ENCODE results near the gene PARD3. TPM values are rescaled to one million over a fixed set of nuclear protein-coding genes. Genes with fewer than 3 reads are reported as not detected.

PARD3 gene
- total RNA-seq, 1 experiment from 2014 or later = not detected

DNA sequence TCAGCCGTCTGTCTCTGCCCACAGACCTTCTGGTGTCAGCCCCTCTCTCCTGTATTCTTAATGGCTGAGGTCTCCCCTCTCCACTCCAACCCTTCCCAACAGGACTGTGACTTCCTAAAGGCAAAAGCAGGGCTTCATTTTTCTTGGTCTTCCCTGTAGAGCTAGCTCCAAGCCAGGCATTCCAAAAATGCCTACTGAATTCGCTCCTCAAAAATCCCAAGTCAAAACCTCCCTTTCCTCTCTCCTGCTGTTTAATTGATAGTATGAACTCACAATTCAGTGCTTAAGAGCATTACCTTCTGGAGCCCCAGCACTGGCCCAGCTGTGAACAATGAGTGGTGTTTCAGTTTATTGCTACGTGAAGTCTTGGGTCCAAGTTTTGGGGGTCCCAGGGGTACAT lies 628.4 kb downstream of the PARD3 start:
- no peaks in the 10 kb centered on the region for H3K27me3 ChIP-seq (ENCODE audit: low read length)
- H3K4me1 ChIP-seq (ENCODE audit: low read length) = no peaks in the 10 kb centered on the region
- H2AFZ ChIP-seq (ENCODE audit: low read length) = no peak overlapping the region

DNA sequence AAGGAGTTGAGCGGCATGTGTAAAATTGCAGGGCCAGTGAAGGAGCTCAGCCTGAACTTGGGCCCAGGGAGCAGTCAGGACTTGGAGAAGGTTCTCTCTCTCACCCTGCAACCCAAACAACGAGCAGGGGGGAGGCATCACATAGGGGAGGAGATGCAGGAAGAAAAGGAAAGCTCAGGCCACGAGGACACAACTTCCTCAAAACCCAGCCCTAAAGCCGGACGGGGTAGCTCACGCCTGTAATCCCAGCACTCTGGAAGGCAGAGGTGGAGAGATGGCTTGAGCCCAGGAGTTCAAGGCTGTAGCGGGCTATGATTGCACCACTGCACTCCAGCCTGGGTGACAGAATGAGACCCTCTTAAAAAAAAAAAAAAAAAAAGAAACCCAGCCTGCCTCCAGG lies 629.1 kb downstream of the PARD3 start:
- DNase-seq = no peak
- H3K27me3 ChIP-seq (ENCODE audit: low read length) = no peaks in the 10 kb centered on the region
- no peak overlapping the region for H3K27ac ChIP-seq (ENCODE audit: low read length)
- H3K9me2 ChIP-seq (replicated peaks; ENCODE audit: insufficient read depth, low read length) = no peaks in the 10 kb centered on the region
- H3K9ac ChIP-seq (ENCODE audit: low read length) = no peak overlapping the region
- H4K20me1 ChIP-seq (ENCODE audit: insufficient read depth, low read depth, low read length) = no peaks in the 10 kb centered on the region
- H3K9me3 ChIP-seq (ENCODE audit: low read length) = no peaks in the 10 kb centered on the region
- H3K4me3 ChIP-seq (ENCODE audit: low read length) = no peak overlapping the region
- H3K4me2 ChIP-seq (ENCODE audit: low read depth, low read length, poor library complexity, severe bottlenecking) = no peak overlapping the region
- no peaks in the 10 kb centered on the region for H3K4me1 ChIP-seq (ENCODE audit: low read length)
- H3K36me3 ChIP-seq (ENCODE audit: insufficient read depth, low read length) = no peaks in the 10 kb centered on the region
- no peak overlapping the region for H2AFZ ChIP-seq (ENCODE audit: low read length)
- no peaks in the 10 kb centered on the region for H3K79me2 ChIP-seq (ENCODE audit: low read length)

More for the DNA sequence above, 628.4 kb downstream of the PARD3 start:
- H4K20me1 ChIP-seq (ENCODE audit: insufficient read depth, low read depth, low read length) = no peaks in the 10 kb centered on the region
- H3K36me3 ChIP-seq (ENCODE audit: insufficient read depth, low read length) = no peaks in the 10 kb centered on the region
- H3K4me3 ChIP-seq (ENCODE audit: low read length) = no peak overlapping the region
- no peak overlapping the region for H3K4me2 ChIP-seq (ENCODE audit: low read depth, low read length, poor library complexity, severe bottlenecking)
- H3K79me2 ChIP-seq (ENCODE audit: low read length) = no peaks in the 10 kb centered on the region
- H3K9me2 ChIP-seq (replicated peaks; ENCODE audit: insufficient read depth, low read length) = no peaks in the 10 kb centered on the region
- H3K27ac ChIP-seq (ENCODE audit: low read length) = no peak overlapping the region
- no peak for DNase-seq
- H3K9ac ChIP-seq (ENCODE audit: low read length) = no peak overlapping the region
- H3K9me3 ChIP-seq (ENCODE audit: low read length) = no peaks in the 10 kb centered on the region

DNA sequence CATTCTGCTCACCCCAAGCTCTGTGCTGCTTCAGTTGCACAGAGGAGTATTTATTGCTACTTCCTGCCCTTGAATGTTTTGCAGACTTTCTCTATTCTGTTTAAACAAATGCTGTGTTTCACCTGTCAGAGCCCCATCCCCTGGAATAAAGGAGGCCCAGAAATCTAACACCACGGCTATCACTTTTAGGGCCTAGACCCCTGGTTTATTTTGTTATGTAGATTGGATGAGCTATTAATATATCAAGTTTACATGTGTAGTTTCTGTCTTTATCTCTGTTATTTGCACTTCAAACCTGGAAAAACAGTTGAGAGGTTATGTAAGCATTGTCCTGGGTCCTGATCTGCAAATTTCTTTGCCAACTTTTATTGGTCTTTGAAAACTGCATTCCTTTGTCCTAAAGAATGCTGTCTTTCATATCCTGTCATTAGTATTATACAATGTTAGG lies 630.1 kb downstream of the PARD3 start:
- Histone ChIP-seq H3K9ac (ENCODE audit: low read length) (no peak overlapping the region), H2AFZ (ENCODE audit: low read length) (no peak overlapping the region), H3K9me3 (ENCODE audit: low read length) (no peaks in the 10 kb centered on the region), H3K36me3 (ENCODE audit: insufficient read depth, low read length) (no peaks in the 10 kb centered on the region), H3K4me3 (ENCODE audit: low read length) (no peak overlapping the region), H3K9me2 (replicated peaks; ENCODE audit: insufficient read depth, low read length) (no peaks in the 10 kb centered on the region), H3K4me1 (ENCODE audit: low read length) (no peaks in the 10 kb centered on the region), H3K27me3 (ENCODE audit: low read length) (no peaks in the 10 kb centered on the region), H4K20me1 (ENCODE audit: insufficient read depth, low read depth, low read length) (no peaks in the 10 kb centered on the region), H3K4me2 (ENCODE audit: low read depth, low read length, poor library complexity, severe bottlenecking) (no peak overlapping the region), H3K27ac (ENCODE audit: low read length) (no peak overlapping the region), H3K79me2 (ENCODE audit: low read length) (no peaks in the 10 kb centered on the region)
- DNase-seq = no peak

DNA sequence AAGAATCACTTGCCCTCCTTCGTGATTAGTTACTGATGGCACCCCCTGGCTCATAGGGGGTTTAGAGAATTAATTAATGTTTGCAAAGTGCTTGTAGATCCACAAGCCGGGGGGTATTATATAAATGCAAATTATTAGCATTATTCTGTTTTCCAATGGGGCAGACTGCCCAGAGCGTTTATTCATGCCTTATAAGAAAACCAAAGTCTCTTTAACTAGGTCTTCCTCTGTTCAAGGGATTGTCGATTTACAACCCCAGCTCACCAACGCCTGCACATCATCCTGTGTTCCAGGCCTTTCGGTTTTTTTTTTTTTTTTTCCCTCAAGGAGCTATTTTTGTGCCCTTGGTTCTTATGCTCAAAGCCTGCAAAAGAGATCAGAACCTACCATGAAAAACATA lies 630.7 kb downstream of the PARD3 start:
- Histone ChIP-seq H3K9me3 (ENCODE audit: low read length) (no peaks in the 10 kb centered on the region), H3K79me2 (ENCODE audit: low read length) (no peaks in the 10 kb centered on the region), H2AFZ (ENCODE audit: low read length) (no peak overlapping the region), H3K9ac (ENCODE audit: low read length) (no peak overlapping the region), H3K27me3 (ENCODE audit: low read length) (no peaks in the 10 kb centered on the region), H3K4me3 (ENCODE audit: low read length) (no peak overlapping the region), H3K4me1 (ENCODE audit: low read length) (no peaks in the 10 kb centered on the region), H3K4me2 (ENCODE audit: low read depth, low read length, poor library complexity, severe bottlenecking) (no peak overlapping the region), H3K27ac (ENCODE audit: low read length) (no peak overlapping the region), H3K9me2 (replicated peaks; ENCODE audit: insufficient read depth, low read length) (no peaks in the 10 kb centered on the region), H4K20me1 (ENCODE audit: insufficient read depth, low read depth, low read length) (no peaks in the 10 kb centered on the region), H3K36me3 (ENCODE audit: insufficient read depth, low read length) (no peaks in the 10 kb centered on the region)
- no peak for DNase-seq

DNA sequence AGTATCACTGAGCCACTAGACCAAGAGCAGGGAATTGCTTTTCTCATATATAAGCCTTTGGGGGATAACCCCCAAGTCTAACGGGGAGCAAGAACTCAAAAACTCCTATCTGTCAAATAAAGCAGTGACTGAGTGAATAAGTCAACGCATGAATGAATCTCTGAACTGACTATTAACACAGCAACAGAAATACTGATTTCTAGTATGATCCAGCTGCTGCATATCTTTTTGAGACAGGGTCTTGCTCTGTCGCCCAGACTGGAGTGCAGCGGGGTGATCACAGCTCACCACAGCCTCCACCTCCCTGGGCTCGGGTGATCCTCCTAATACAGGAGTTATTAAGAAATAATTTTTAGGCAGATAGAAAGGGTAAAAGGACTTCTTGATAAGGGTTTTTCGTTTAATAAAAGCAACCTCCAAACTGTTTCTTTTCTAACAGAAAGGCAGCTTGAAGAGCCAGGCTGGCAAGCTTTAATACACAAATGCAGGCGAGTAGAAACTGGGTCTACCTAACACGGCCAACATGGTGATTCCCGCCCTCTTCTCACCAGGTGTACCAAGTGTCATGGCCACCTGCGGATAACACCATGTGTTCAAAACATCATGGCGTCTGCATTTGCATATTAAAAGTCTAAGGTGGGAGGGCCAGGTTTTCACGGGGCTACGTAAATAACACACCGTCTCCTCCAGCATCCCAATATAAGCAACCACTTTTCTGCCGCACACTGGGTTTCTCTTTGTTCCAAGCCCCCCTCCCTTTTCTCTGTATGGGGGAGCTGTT lies 631.9 kb downstream of the PARD3 start:
- Histone ChIP-seq H3K9me2 (replicated peaks; ENCODE audit: insufficient read depth, low read length) (no peaks in the 10 kb centered on the region), H3K36me3 (ENCODE audit: insufficient read depth, low read length) (no peaks in the 10 kb centered on the region), H3K79me2 (ENCODE audit: low read length) (no peaks in the 10 kb centered on the region), H4K20me1 (ENCODE audit: insufficient read depth, low read depth, low read length) (no peaks in the 10 kb centered on the region), H3K9me3 (ENCODE audit: low read length) (no peaks in the 10 kb centered on the region), H3K4me2 (ENCODE audit: low read depth, low read length, poor library complexity, severe bottlenecking) (no peak overlapping the region), H3K9ac (ENCODE audit: low read length) (no peak overlapping the region), H2AFZ (ENCODE audit: low read length) (no peak overlapping the region), H3K4me3 (ENCODE audit: low read length) (no peak overlapping the region), H3K27me3 (ENCODE audit: low read length) (no peaks in the 10 kb centered on the region), H3K27ac (ENCODE audit: low read length) (no peak overlapping the region), H3K4me1 (ENCODE audit: low read length) (no peaks in the 10 kb centered on the region)
- DNase-seq = no peak

DNA sequence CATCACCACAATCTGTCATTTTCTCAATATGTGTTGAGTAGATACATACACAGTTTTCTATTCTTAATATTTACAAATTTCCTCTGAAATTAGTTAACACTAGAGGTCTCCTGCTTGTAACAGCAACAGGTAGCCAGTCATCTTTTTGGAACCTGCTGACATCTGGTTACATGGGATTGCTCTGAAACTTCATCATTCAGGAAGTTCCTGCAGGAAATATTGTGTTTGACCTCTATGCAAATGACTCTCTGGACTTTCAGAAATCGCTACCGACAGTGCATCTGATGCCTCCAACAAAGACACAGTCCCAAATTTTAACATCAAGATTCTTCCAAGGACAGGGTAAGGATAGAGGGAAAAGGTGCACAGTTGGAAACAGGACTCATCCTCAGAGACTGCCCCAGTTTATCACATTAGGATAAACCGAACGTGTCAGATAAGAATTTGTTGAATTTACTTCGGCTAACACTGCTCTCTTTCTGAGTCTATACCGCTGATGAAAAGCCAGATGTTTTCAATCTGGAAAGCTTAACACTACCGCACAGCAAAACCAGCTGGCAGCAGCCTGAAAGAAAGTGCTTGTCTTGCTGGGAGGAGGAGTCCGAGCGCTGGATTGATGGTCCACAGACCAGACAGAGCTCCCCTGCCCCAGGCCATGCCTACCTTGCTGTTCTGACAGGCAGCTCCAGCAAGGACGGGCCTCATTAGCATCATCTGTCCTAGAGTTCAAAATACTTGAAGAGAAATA lies 633.4 kb downstream of the PARD3 start:
- H3K36me3 ChIP-seq (ENCODE audit: insufficient read depth, low read length) = no peaks in the 10 kb centered on the region
- no peaks in the 10 kb centered on the region for H3K27me3 ChIP-seq (ENCODE audit: low read length)
- no peak overlapping the region for H3K9ac ChIP-seq (ENCODE audit: low read length)
- H3K79me2 ChIP-seq (ENCODE audit: low read length) = no peaks in the 10 kb centered on the region
- DNase-seq = no peak
- no peak overlapping the region for H3K4me2 ChIP-seq (ENCODE audit: low read depth, low read length, poor library complexity, severe bottlenecking)
- no peak overlapping the region for H3K27ac ChIP-seq (ENCODE audit: low read length)
- H3K9me2 ChIP-seq (replicated peaks; ENCODE audit: insufficient read depth, low read length) = no peaks in the 10 kb centered on the region
- no peaks in the 10 kb centered on the region for H3K4me1 ChIP-seq (ENCODE audit: low read length)
- H2AFZ ChIP-seq (ENCODE audit: low read length) = no peak overlapping the region
- no peaks in the 10 kb centered on the region for H4K20me1 ChIP-seq (ENCODE audit: insufficient read depth, low read depth, low read length)
- H3K4me3 ChIP-seq (ENCODE audit: low read length) = no peak overlapping the region
- no peaks in the 10 kb centered on the region for H3K9me3 ChIP-seq (ENCODE audit: low read length)

DNA sequence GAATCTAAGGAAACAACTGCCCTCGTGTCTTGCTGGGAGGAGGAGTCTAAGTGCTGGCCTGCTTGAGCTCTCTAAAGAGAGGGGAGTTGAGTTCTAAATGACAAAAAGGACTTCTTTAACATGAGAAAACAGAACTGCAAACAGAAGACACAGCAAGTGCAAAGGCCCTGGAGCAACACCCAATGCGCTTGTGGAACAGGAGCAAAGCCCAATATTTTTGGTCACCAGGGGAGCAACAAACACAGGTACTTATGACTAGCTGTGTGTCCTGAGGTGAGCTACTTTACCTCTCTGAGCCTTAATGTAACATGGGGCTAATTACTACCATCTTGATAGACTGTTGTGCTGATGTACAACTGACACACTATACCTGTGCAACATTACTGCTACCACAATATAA lies 634.3 kb downstream of the PARD3 start:
- Histone ChIP-seq H3K9me2 (replicated peaks; ENCODE audit: insufficient read depth, low read length) (no peaks in the 10 kb centered on the region), H3K27me3 (ENCODE audit: low read length) (no peaks in the 10 kb centered on the region)
- DNase-seq = no peak

DNA sequence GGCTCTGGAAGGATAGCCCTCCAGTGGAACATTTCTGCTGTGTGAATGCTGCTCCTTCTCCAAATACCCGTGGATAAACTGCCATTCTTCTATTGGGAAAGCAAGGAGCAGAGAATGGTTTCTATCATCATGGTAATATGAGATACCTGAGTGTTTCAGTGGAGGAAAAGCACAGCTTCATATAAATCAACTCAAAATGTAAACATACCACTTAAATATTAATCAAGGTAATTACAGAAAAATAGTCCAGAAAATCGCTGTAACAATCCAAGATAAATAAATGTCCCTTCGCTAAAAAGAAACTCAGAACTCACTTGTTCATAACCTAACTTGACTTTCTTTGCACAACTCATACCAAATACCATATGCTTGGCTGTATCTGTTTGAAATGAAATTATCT lies 635.8 kb downstream of the PARD3 start:
- H3K9ac ChIP-seq (ENCODE audit: low read length) = no peak overlapping the region
- no peak overlapping the region for H3K4me2 ChIP-seq (ENCODE audit: low read depth, low read length, poor library complexity, severe bottlenecking)
- no peaks in the 10 kb centered on the region for H3K79me2 ChIP-seq (ENCODE audit: low read length)
- no peaks in the 10 kb centered on the region for H3K27me3 ChIP-seq (ENCODE audit: low read length)
- no peak overlapping the region for H3K4me3 ChIP-seq (ENCODE audit: low read length)
- no peak overlapping the region for H2AFZ ChIP-seq (ENCODE audit: low read length)
- no peak for DNase-seq
- no peaks in the 10 kb centered on the region for H3K4me1 ChIP-seq (ENCODE audit: low read length)
- H4K20me1 ChIP-seq (ENCODE audit: insufficient read depth, low read depth, low read length) = no peaks in the 10 kb centered on the region
- no peaks in the 10 kb centered on the region for H3K9me3 ChIP-seq (ENCODE audit: low read length)
- no peak overlapping the region for H3K27ac ChIP-seq (ENCODE audit: low read length)
- H3K36me3 ChIP-seq (ENCODE audit: insufficient read depth, low read length) = no peaks in the 10 kb centered on the region
- no peaks in the 10 kb centered on the region for H3K9me2 ChIP-seq (replicated peaks; ENCODE audit: insufficient read depth, low read length)

More for the DNA sequence above, 634.3 kb downstream of the PARD3 start:
- no peaks in the 10 kb centered on the region for H3K9me3 ChIP-seq (ENCODE audit: low read length)
- no peak overlapping the region for H3K9ac ChIP-seq (ENCODE audit: low read length)
- H3K4me1 ChIP-seq (ENCODE audit: low read length) = no peaks in the 10 kb centered on the region
- H3K4me3 ChIP-seq (ENCODE audit: low read length) = no peak overlapping the region
- no peaks in the 10 kb centered on the region for H3K79me2 ChIP-seq (ENCODE audit: low read length)
- H3K36me3 ChIP-seq (ENCODE audit: insufficient read depth, low read length) = no peaks in the 10 kb centered on the region
- no peak overlapping the region for H3K27ac ChIP-seq (ENCODE audit: low read length)
- no peaks in the 10 kb centered on the region for H4K20me1 ChIP-seq (ENCODE audit: insufficient read depth, low read depth, low read length)
- H2AFZ ChIP-seq (ENCODE audit: low read length) = no peak overlapping the region
- no peak overlapping the region for H3K4me2 ChIP-seq (ENCODE audit: low read depth, low read length, poor library complexity, severe bottlenecking)
